Cardiac fibroblast (primary cell): Measurements from ENCODE around the gene CAMK2G.
A peak's percentile ranks its signal among the peaks of the same experiment; 100 is the strongest.

Experiments
- DNase-seq, 2 donors: peaks; one replicate each; pipeline versions ENCODE4 v3.0.0 to v3.0.0-alpha.2; 2010; ENCODE audit warnings: low read depth in 2 of 2
- H3K4me3 ChIP-seq, 2 donors: replicated peaks in 1 of 2; 1 replicate in 1 of 2; 2 replicates in 1 of 2; pipeline ENCODE4 v1.5.1; 2011; ENCODE audit warnings: low read depth in 2 of 2, low read length in 2 of 2, mild to moderate bottlenecking in 2 of 2, moderate library complexity in 1 of 2
- CTCF ChIP-seq: IDR thresholded peaks from one replicate; pipeline ENCODE4 v1.5.1; 2011; ENCODE audit warnings: low read depth, mild to moderate bottlenecking, low read length, inconsistent platforms

The CAMK2G gene

DNA sequence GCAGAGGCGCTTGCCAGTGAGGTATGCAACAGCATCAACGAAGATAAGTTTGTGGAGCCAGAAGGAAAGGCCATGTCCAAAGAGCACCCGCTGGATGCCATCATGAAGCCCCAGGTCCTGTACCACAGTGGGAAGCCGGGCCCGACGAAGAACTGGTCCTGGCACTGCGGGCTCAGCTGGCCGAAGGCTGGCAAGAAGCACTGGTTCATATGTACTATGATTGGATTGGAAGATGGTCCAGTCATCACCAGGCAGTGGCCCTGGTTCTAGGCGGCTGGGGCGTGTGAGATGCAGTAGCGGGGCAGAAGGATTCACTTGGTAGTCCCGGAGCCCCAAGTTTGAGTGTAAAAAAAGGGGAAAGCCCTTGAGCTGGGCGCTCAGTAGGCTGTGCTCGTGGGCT lies 66.9 kb downstream of the CAMK2G start:
- no peak for DNase-seq
- H3K4me3 ChIP-seq: no peak overlapping the region
- no peak for TF ChIP-seq CTCF

- DNase-seq: no peak
- no peak overlapping the region for H3K4me3 ChIP-seq
- TF ChIP-seq CTCF: no peak
These were observed 68.0 kb downstream of the CAMK2G start for GRCh38 chr10:73806176-73806950.

GRCh38 chr10:73803680-73804286 lies 70.6 kb downstream of the CAMK2G start:
- no peak overlapping the region for H3K4me3 ChIP-seq
- no peak for DNase-seq
- TF ChIP-seq CTCF: no peak

- no peak for DNase-seq
- no peak overlapping the region for H3K4me3 ChIP-seq
- peak; percentile 23 for TF ChIP-seq CTCF
These were observed 71.9 kb downstream of the CAMK2G start for GRCh38 chr10:73802276-73802991.

DNA sequence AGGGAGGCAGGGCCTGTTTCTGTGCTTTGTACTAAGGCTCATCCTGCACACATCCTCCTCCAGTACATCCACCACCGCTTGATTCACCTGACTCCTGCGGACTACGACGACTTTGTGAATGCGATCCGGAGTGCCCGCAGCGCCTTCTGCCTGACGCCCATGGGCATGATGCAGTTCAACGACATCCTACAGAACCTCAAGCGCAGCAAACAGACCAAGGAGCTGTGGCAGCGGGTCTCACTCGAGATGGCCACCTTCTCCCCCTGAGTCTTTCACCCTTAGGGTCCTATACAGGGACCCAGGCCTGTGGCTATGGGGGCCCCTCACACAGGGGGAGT lies 73.1 kb downstream of the CAMK2G start:
- DNase-seq: no peak
- TF ChIP-seq CTCF: no peak
- H3K4me3 ChIP-seq: no peak overlapping the region

GRCh38 chr10:73800560-73801252 lies 73.6 kb downstream of the CAMK2G start:
- DNase-seq: no peak

More at GRCh38 chr10:73800560-73801252, 73.6 kb downstream of the CAMK2G start:
- H3K4me3 ChIP-seq: no peak overlapping the region
- TF ChIP-seq CTCF: no peak
